ENCODE results near the gene MKLN1.

DNA sequence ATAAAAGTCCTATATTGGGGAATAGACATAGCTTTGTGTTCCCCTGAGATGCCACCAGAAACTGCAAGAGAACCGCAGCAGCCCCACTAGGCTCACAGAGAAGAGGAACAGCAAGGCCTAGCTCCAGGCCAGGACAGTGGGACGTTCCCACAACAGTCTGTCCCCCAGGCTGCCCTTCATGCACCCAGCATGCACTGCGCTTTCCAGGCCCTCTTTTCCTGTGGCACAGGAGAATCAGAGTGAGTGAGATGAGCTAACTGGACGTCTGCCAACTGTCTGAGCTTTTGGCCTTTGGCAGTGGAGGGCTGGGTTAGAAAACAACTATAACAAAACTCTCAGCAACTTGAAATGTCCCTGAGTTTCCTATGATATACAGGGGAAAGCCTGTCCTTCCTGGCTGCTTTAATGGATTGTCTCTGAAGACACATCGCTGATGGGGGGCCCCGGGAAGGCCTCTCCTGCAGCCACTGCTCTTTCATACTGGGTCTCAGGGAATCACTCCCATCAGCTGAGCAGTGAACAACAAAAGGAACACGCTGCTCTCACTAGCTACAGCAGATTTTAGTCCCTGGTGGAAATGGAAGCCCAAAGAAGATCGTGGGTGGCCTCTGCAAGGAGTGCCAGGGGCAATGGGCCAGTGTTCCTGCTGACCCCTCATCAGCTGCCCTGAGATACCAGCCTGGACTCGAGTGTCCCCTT, 175.3 kb downstream of the MKLN1 start:
- TF ChIP-seq ZNF565 (CRISPR knock-in tag; conservative IDR thresholded peaks at IDR 0.05; ENCODE audit: low read depth), result no peak
- TF ChIP-seq ZNF8 (CRISPR knock-in tag; IDR thresholded peaks at IDR 0.05), result no peak
- TF ChIP-seq PPARA (CRISPR knock-in tag; IDR thresholded peaks at IDR 0.05; ENCODE audit: borderline replicate concordance), result no peak
- TF ChIP-seq TOX (CRISPR knock-in tag; IDR thresholded peaks at IDR 0.05; ENCODE audit: borderline replicate concordance), result no peak
- no peak for TF ChIP-seq ESRRG (CRISPR knock-in tag; IDR thresholded peaks at IDR 0.05)
- TF ChIP-seq, protein P1, sequence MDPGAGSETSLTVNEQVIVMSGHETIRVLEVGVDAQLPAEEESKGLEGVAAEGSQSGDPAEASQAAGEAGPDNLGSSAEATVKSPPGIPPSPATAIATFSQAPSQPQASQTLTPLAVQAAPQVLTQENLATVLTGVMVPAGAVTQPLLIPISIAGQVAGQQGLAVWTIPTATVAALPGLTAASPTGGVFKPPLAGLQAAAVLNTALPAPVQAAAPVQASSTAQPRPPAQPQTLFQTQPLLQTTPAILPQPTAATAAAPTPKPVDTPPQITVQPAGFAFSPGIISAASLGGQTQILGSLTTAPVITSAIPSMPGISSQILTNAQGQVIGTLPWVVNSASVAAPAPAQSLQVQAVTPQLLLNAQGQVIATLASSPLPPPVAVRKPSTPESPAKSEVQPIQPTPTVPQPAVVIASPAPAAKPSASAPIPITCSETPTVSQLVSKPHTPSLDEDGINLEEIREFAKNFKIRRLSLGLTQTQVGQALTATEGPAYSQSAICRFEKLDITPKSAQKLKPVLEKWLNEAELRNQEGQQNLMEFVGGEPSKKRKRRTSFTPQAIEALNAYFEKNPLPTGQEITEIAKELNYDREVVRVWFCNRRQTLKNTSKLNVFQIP (CRISPR knock-in tag; IDR thresholded peaks at IDR 0.05; ENCODE audit: borderline replicate concordance, low read depth), result no peak
- no peak; the same call in 1 of the 2 replicates for TF ChIP-seq SNAI2 (CRISPR knock-in tag; IDR thresholded peaks at IDR 0.05)
- TF ChIP-seq, protein P2, sequence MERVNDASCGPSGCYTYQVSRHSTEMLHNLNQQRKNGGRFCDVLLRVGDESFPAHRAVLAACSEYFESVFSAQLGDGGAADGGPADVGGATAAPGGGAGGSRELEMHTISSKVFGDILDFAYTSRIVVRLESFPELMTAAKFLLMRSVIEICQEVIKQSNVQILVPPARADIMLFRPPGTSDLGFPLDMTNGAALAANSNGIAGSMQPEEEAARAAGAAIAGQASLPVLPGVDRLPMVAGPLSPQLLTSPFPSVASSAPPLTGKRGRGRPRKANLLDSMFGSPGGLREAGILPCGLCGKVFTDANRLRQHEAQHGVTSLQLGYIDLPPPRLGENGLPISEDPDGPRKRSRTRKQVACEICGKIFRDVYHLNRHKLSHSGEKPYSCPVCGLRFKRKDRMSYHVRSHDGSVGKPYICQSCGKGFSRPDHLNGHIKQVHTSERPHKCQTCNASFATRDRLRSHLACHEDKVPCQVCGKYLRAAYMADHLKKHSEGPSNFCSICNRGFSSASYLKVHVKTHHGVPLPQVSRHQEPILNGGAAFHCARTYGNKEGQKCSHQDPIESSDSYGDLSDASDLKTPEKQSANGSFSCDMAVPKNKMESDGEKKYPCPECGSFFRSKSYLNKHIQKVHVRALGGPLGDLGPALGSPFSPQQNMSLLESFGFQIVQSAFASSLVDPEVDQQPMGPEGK (CRISPR knock-in tag; IDR thresholded peaks at IDR 0.05; ENCODE audit: borderline replicate concordance), result no peak
- no peak for TF ChIP-seq ZNF70 (CRISPR knock-in tag; IDR thresholded peaks at IDR 0.05)

Measured in SK-N-SH treated with all-trans-retinoic acid at 6 μM for 48 hours (cell line).